SH-SY5Y (cell line): ENCODE data around the gene TSPAN15.

ENCODE experiments used
- GATA2 ChIP-seq: IDR thresholded peaks from 2 replicates; pipeline ENCODE4 v1.6.1; 2011; ENCODE audit warnings: mild to moderate bottlenecking, low read depth, low read length
- GATA3 ChIP-seq: IDR thresholded peaks from 2 replicates; pipeline ENCODE4 v1.6.1; 2011; ENCODE audit warnings: low read depth, mild to moderate bottlenecking, low read length, moderate library complexity

GRCh38 chr10:69410487-69410886 lies 40.8 kb upstream of the TSPAN15 start:
- TF ChIP-seq GATA2 (no peak), GATA3 (no peak)
